ENCODE data around the gene WWC2.

DNA sequence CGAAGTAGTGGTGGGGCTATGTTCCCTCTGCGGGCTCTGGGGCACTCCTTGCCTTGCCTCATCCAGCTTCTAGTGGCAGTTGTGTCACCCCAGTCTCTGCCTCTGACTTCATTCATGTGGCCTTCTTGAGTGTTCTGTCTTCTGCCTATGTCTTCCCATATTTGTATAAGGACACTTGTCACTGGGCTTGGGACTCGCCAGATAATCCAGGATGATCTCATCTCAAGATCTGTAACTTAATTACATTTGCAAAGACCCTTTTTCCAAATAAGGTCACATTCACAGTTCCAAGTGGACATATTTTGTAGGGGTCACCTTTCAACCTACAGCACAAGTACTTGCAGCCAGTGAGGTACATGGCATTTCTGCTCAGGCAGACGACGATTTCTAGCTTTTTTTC lies 253.5 kb downstream of the WWC2 start:
- TF ChIP-seq CTCF (IDR thresholded peaks at IDR 0.05 in 8 of 11, conservative IDR thresholded peaks at IDR 0.05 in 3 of 11): no peak
- TF ChIP-seq POLR2A (IDR thresholded peaks at IDR 0.05): no peak
- TF ChIP-seq POLR2AphosphoS5 (IDR thresholded peaks at IDR 0.05): no peak
